GM18511 (cell line): ENCODE data around the gene TSFM.

Experiments
- ATAC-seq: cut with Tn5 transposase; IDR thresholded peaks from one replicate; pipeline ENCODE4 v1.9.1; 2021; ENCODE audit warnings: mild to moderate bottlenecking, moderate library complexity; ENCODE audit not compliant: unreplicated experiment

Gene TSFM

GRCh38 chr12:57777911-57778310 lies 4.7 kb upstream of the TSFM start:
- no peak for ATAC-seq

- no peak for ATAC-seq
These were observed 2.9 kb upstream of the TSFM start for GRCh38 chr12:57779736-57780135.

DNA sequence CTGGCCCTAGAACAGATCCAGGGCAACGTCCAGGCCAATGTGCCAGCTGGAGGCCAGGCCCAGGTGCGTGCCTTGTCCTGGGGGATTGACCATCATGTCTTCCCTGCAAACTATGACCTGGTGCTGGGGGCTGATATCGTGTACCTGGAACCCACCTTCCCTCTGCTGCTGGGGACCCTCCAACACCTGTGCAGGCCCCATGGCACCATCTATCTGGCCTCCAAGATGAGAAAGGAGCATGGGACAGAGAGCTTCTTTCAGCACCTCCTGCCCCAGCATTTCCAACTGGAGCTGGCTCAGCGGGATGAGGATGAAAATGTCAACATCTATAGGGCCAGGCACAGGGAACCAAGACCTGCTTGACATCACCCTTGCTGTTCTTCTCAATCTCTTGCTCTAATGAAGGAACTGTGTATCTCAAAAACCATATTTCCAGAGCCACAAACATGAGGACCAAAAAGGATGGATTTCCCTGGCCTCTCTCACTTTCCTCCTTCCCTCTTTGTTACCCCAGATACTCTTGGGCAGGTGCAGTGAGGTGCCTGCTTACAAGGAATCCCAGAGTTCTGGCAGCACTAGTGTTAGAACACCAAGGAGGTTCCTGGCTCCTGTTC lies 2.2 kb upstream of the TSFM start:
- no peak for ATAC-seq

DNA sequence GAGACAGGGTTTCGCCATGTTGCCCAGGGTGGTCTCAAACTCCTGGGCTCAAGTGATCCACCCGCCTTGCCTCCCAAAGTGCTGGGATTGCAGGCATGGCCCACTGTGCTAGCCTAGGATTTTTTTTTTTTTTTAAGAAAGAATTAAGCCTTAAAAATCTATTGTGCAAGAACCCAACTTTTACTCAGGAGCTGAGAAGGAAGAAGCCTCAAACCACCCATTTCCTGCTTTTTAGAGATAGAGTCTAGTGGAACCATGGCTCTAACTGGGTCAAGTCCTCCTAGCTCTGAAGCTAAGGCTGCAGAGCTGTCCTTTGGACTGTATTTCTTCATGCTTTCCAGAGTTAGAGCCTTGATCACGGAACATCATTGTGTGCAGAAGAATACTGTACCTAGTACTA lies 1.3 kb upstream of the TSFM start:
- ATAC-seq: no peak

DNA sequence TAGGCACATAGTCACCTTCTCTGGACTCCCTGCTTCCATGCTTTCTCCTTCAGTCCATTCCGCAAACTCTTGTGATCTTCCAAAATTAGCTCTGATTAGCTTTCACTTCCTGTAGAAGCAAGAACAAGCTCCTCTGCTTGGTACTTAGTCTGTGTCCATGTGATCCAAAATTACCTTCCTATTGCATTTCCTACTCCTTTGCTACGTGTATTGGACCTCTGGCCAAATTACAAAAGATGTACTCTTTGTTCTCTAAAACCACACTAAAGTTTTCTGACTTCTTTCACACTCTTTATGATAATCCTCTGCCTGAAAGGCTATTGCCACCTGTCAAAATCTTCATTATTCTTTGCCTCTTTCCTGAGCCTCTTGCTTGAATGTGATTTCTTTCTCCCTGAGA lies 786 bp upstream of the TSFM start:
- ATAC-seq: no peak

DNA sequence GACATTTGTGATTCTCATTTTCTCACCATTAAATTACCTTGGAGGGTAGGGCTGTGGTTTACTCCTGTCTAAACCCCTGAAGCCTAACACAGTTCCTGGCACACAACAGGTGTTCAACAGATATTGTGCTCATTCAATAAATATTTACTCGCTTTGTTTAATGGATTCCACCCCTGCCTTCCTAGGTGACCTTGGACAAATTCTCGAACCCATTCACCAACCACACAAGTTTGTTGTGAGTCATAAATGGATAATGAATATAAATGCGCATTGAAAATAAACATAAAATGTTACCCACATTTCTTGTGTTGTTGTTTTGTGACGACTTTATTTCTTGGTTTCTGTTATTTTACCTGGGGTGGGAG lies 362 bp upstream of the TSFM start:
- ATAC-seq: peak; percentile 23

- ATAC-seq: no peak
These were observed 847 bp downstream of the TSFM start for GRCh38 chr12:57783466-57783801.

- ATAC-seq: no peak
These were observed 1.3 kb downstream of the TSFM start for GRCh38 chr12:57783861-57784260.

DNA sequence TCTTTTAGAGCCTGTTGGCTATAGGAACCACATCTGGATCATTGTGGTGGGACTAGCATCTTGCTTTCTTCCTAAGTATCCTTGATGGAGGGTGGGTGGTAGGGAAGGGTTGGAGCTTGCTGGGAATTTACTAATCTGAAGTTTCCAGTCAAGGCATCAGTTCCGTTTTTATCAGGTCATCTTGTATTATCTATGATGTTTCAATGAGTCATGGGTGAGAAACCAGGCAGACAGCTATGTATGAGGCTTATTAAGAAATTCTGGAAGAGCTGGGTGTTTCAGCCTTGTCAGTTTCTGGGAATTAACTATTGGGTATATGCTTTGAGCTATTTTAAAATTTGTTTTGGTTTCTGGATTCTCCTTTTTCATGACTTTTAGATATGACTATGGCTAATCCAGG lies 11.3 kb downstream of the TSFM start:
- no peak for ATAC-seq

GRCh38 chr12:57795354-57795753 lies 12.8 kb downstream of the TSFM start:
- no peak for ATAC-seq

GRCh38 chr12:57796996-57797395 lies 14.4 kb downstream of the TSFM start:
- no peak for ATAC-seq

GRCh38 chr12:57797933-57798332 lies 15.3 kb downstream of the TSFM start:
- no peak for ATAC-seq

DNA sequence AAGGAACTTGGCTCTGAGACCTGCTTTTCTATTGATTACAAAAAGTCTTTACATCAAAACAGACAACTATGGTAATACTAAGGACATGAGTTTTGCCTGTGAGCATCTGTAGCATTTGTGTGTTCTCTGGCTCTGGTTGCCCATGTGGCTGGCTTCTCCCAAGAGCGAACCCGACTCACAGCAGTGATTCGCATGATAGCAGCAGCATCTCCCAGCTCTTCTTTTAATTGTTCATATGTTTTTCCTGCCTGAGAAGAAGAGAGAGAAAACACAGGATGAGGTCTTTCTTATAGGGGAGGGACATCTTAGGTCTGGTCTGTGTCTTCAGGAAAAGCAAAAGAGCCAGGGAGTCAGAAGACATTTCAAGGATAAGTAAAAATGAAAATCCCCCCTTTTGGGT lies 18.4 kb downstream of the TSFM start:
- ATAC-seq: no peak

DNA sequence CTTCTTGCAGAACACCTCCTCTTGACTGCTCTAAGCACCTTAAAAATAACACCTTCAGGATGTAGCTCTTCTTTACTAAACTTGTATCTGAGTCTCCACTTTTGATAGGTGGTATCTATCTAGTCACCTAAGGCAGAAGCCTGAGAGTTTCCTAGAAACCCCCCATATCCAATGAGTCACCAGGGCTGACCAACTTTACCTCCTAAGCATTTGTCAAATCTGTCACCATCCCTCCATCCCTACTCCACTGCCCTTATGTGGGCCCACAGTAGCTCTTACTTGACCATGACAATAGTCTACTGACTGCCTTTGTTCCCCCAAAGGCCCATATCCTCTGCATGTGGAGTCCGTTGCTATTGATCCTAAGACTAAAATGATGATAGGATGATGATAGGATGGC lies 20.0 kb downstream of the TSFM start:
- no peak for ATAC-seq

DNA sequence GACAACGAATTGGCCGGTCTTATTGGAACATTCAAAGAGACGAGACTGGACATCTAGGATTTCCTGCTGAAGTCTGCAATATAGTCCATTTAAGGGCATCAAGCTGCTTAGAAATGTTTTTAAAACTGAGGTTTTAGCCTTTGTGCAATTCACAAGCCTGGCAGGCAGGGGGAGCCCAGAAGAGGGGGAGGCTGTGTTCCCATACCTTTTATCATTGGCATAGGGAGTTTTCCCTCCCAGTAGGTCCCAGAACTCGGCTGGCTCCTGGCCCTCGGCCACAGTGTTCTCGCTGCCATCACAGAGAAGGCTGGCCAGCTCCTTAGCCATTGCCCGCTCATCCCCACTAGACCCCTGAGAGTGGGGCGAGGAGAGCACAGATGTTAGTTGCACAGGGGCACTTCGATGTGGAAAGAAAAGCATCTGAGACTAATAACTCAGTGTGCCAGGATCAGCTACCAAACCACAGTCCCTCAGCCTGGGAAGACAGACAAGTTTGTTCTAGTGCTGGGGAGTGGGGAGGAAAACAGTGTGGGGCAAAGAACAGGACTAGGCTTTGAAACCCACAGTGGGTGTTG lies 20.8 kb downstream of the TSFM start:
- ATAC-seq: no peak

- no peak for ATAC-seq
These were observed 24.1 kb downstream of the TSFM start for GRCh38 chr12:57806677-57807076.

- no peak for ATAC-seq
These were observed 24.7 kb downstream of the TSFM start for GRCh38 chr12:57807285-57807684.

- no peak for ATAC-seq
These were observed 25.8 kb downstream of the TSFM start for GRCh38 chr12:57808351-57808750.

DNA sequence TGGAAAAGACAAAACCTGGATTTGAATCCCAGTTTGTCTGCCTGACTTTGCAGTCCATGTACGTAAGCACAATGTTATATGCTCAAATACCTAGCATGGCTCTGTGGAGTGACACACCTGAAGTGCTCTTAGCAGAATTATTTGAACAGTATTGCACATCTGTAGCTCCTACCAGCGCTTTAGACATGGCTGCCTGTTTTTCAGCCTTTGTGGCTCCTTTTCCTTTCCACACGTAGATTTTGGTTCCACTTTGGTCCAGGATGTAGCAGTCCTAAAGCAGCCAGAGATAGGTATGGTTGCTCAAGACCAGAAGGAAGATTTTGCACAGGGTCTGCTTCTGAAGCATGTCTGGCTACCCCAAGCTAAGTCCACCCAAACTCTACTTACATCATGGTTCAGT lies 26.8 kb downstream of the TSFM start:
- ATAC-seq: no peak

GRCh38 chr12:57810450-57810849 lies 27.9 kb downstream of the TSFM start:
- no peak for ATAC-seq

GRCh38 chr12:57811028-57811755 lies 28.6 kb downstream of the TSFM start:
- no peak for ATAC-seq

DNA sequence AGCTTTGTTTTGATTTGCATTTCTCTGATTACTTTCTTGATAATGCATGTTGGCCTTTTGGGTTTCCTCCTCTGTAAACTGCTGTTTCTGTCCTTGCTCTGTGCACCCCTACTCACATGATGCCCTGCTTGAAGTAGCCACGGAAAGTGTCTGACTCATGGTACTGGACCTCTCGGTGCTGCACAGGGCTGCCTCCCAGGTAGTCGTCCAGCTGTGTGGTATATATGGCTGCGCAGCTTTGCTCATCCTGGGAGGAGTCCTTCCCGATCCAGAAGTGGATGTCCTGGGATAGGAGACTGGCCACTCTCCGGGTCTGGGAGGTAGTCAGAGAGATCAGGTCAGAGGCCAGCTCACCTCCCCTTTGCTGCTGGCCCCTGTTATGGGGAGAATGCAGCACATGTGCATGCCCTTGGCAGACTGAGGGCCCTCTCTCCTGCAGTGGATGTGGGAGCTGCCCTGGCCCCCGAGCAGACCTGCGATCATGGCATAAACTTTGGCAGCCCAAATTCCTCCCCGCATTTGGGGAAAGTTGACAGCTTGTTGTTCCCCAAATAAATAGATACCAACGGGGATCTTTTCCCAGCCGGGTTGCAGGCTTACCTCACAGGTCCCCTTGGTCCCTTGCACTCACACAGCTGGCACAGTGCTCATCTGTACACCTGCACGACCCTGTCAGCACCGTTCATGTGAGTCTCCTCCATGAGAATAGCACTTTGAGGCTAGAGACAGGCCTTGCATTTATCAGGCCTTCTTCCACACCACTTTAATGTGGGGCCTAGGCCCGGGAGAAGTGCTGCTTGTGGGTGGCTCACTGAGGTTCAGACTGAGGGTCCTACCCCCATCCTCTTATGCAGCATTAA lies 30.8 kb downstream of the TSFM start:
- ATAC-seq: no peak
